Dermis lymphatic vessel endothelial cell (primary cell): Measurements from ENCODE around the gene ABCB7. TPM values are rescaled to one million over a fixed set of nuclear protein-coding genes. Genes with fewer than 3 reads are reported as not detected.

Source experiments
- total RNA-seq: library from RNA; depleted of rRNA; stranded (reverse); fragments of >200 nt; gene quantifications from 2 replicates; pipeline ENCODE4 v1.2.1, GENCODE V29; 2014

The ABCB7 gene
- total RNA-seq: 30.3 and 41.4 TPM in 2 replicates

GRCh38 chrX:75155827-75156525, at the start of gene ABCB7:
Gene ABCB7 (minus strand): TSS chrX:75156283. CDS start chrX:75156272, 11 bp downstream.

Other genes starting within 250 kb of the ABCB7 start
- under 0.01 TPM in 1 of 2 replicates, not detected in the other for gene NEXMIF, start 230.8 kb downstream of the ABCB7 start, total RNA-seq
- 18.1 and 18.7 TPM in 2 replicates for gene UPRT, start 117.8 kb upstream of the ABCB7 start, total RNA-seq